Colon (tissue), 2 donors: Measurements from ENCODE around the gene NTRK2.

Experiments
- FAIRE-seq: peaks from 2 replicates; lab custom pipeline; 2012; peaks lifted over from hg19 to GRCh38; lab: Jason Lieb, UNC
- donor health status: control.
- donor health status: control.

NTRK2 gene

GRCh38 chr9:84681516-84682285, 12.2 kb downstream of the NTRK2 start:
- FAIRE-seq: no peak

- FAIRE-seq: no peak
Observed at GRCh38 chr9:84686068-84686467, 16.5 kb downstream of the NTRK2 start.

DNA sequence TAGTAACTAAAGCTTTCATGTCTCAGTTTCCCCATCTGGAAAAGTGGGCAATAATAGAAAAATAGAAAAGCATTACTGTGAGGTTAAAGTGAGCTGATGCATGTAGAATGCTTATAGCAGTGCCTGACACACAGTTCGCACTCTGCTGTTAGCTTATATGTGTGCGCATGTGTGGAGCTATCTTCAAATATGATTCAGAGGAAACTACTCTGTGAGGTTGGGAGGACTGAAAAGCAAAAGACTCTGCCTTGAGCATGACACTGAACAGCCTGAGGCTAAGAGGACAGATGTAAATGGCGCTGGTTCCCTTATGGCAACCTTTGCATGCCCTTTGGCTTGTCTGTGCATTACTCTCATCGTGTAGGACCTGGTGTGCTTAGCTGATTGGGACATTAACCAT, 19.4 kb downstream of the NTRK2 start:
- no peak for FAIRE-seq

DNA sequence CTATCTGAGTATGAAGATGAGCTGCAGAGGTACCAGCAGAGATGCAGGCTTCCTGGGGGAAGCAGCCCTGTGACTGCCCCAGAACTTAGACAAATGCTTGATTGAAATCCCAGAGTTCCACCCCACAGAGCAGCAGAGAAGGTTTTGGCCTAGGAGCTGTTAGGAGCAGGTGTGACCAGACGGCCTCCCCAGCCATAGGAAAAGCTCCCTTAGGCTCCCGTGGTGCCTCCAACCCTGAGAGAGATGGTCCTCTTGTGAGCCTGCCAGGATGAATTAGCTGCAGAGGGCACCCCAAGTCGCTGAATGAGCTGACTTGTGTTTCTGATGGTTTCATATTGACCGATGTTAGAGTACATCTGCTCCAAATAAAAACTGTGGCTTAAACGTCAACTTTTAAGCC, 22.1 kb downstream of the NTRK2 start:
- no peak for FAIRE-seq

GRCh38 chr9:84694248-84694647, 24.7 kb downstream of the NTRK2 start:
- FAIRE-seq: no peak

DNA sequence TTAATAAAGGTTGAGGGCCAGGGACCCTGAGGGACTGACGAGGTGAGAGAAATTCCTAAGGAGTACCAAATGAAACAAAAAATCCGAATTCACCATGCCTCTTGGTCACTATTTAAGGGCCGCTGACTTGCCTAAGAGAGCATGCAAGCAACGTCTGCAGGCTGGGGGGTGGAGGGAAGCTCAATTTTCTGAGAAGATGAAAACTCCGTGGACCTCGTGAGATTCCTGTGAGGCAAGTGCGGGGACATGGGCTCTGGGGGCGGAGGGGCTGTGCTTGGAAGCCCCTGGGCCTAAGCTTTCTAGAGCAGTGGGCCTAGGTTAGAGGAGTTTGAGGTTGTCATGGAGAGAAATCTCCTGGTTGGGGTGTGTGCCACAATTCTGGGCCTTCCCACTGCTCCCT, 27.5 kb downstream of the NTRK2 start:
- FAIRE-seq: no peak

DNA sequence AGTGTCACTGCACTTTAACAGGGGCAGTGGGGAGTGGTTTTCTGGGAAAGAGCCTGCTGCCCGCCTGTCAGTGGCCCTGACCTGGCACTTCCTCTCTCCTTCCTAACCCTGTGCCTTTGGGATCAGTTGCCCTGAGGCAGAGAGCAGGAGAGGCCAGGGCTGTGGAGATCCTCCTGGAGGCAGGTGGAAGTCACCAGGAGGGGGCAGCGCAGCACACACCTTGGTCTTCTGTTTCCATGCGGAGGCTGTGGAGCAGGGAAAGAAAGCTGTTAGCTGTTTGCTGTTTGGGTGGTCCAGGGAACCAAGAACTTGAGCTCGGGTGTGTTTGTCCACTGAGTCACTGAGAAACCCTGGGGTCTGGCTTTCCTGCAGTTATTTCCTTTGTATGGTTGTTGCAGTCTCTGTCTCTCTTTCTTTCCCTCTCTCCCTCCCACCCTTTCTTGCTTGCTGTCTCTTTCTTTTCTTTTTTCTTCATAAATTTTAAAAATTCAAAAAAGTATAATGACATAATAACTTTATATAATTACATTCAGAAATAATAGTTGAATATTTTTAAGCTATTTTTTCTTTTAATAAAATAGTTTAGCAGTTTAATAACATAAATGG, 28.1 kb downstream of the NTRK2 start:
- peak; percentile 57 for FAIRE-seq

GRCh38 chr9:84698323-84698722, 28.8 kb downstream of the NTRK2 start:
- FAIRE-seq: no peak

DNA sequence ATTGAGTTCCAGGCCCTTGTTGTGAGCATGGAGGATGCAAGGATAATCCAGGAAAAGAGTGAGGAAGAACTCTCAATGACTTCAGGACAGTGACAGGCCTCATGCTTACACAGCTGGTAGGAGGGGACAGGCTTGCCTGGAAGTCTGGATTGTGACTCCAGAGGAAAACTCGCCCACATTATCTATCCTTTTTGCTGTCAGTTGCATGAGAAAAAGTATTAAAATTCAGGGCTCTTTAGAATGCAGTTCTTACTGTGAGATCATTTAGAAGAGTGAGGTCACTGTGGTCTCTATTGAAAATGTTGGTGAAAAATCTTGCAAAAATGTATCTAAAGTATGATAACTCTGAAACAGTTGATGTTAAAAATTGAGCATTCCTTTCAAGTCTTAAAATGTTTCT, 30.5 kb downstream of the NTRK2 start:
- no peak for FAIRE-seq

DNA sequence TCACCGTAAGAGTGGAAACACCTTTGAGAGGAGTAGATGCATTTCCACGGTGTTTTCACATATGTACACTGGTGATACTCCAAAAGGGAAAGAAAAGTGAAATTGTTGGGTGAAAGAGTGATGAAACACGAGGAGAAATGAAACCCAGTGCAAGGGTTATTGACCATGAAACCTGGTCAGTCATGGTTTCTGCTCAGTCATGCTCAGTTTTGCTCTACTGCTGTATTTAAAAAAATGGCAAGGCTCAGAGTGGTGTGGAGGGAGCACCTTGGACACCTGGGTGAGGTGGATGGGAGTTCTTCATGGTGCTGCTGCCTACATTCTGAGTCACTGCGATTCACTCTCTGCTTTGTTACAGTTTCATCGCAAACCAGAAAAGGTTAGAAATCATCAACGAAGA, 32.3 kb downstream of the NTRK2 start:
- no peak for FAIRE-seq

DNA sequence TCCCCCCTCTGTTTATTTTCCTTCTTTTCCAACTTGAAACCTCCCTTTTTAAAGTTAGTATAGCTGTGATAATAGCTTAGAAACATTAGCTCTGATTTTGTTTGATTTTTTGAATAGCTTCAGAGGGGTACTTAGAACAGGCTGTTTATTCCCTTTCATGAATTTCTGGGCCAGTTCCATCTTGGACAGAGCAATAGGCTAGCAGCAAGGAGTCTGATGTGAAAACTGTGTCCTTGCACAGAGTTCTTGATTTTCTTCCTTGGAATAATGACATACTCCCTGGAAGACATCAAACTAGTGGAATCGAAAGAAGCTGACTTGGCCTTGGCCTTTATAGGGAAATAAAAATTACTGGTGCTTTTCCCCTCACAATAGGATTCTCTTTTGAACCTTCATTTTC, 32.9 kb downstream of the NTRK2 start:
- no peak for FAIRE-seq

GRCh38 chr9:84703793-84704192, 34.3 kb downstream of the NTRK2 start:
- no peak for FAIRE-seq

DNA sequence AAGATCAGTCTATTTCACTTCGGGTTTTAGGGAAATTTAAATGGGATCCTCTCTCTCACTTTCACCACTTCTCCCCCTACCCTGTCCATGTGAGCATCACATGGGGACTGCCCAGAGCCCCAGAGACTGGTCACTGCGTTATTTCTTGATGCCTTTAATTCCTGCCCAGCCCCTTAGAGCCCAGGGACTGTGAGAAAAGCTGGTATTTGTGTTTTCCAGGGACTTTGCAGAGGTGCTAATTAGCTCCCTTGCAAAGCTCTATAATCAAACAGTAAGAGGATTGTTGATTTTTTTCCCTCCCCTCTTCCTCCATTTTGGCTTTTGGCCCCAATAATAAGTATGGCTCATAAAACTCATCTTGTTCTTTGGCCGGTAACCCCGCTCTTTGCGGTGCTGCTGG, 35.6 kb downstream of the NTRK2 start:
- FAIRE-seq: no peak

DNA sequence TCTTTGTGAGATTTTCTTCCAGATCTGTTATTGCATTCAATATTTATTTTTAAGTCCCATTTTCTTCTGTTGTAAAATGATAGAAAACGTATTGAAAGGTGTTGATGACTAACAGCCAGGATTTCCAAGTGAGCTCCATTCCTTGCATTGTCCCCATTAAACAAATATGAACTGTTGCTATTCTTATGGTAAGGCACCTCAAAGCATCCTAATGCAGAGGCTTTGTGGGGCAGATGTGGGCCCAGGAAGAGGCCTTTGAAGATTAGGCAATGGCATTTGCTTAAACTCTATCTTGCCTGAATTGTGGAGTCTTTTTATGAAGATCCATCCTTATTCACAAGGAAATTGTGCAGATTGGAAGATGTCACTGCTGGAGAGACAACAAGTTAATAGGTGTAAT, 38.9 kb downstream of the NTRK2 start:
- FAIRE-seq: no peak

- FAIRE-seq: no peak
Observed at GRCh38 chr9:84709056-84709455, 39.5 kb downstream of the NTRK2 start.

GRCh38 chr9:84710701-84711397, 41.3 kb downstream of the NTRK2 start:
- no peak for FAIRE-seq

DNA sequence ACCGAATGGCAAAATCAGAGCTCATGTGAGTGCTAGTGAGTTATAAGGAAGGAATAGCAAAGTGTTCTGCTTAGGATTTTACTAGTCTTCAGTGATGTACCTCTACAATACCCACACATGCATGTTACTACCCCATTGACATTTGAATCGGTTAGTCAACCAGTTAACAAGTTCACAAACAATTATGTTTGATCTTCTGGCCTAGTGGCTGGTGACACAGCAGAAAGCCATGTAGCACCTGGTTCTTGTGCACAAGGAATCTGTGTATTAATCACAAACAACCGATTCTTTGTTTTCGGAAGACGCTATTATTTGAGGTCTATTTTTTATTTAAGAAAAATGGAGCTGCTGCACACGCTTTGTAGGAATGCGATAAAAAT, 41.9 kb downstream of the NTRK2 start:
- FAIRE-seq: no peak

GRCh38 chr9:84711936-84712335, 42.4 kb downstream of the NTRK2 start:
- no peak for FAIRE-seq

GRCh38 chr9:84716217-84716616, 46.7 kb downstream of the NTRK2 start:
- no peak for FAIRE-seq

GRCh38 chr9:84718476-84718875, 48.9 kb downstream of the NTRK2 start:
- no peak for FAIRE-seq

- peak; percentile 47 for FAIRE-seq
Observed at GRCh38 chr9:84722388-84722989, 53.0 kb downstream of the NTRK2 start.

DNA sequence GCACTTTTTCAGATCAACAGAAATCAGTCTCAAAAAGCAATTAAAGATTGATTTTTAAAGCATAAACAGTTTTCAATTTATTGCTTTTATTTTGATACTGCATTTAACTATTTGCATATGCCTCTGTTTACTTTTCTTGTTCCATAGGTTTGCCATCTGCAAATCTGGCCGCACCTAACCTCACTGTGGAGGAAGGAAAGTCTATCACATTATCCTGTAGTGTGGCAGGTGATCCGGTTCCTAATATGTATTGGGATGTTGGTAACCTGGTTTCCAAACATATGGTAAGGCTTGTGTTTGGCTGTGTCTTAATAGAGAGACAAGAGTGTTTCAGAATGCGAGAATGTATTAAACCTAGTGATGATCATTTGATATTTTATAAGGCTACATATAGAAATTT, 53.9 kb downstream of the NTRK2 start:
- no peak for FAIRE-seq

DNA sequence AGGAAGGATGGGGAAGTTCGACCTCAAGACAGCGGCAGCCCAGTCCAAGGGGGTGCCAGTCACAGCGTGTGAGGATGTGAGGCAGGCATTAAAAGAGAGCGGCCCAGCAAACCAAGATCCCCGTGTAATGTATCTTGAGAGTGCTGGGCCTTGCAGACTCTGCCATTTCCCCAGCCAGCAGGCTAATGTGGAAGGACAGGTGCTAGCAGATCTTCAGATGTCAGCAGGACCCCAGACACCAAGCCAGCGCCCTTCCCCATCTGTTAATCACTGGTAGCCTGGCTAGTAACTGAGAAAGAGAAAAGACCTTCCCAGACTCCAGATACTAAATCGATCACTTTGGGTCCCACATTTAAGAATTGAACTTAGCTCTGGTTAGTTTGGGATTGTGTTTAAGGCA, 62.2 kb downstream of the NTRK2 start:
- FAIRE-seq: no peak
